ENCODE measurements around the gene OLFML2B. TPM values are rescaled to one million over a fixed set of nuclear protein-coding genes. Genes with fewer than 3 reads are reported as not detected.

Gene OLFML2B
- total RNA-seq, 1 donor from 2014 or later: 1.7 TPM

GRCh38 chr1:162036163-162036562 is 12.5 kb upstream of the OLFML2B start:
- H3K4me3 ChIP-seq (ENCODE audit: low read depth, low read length): no peak overlapping the region
- no peak for DNase-seq (ENCODE audit: low read depth)
- TF ChIP-seq, protein P1, sequence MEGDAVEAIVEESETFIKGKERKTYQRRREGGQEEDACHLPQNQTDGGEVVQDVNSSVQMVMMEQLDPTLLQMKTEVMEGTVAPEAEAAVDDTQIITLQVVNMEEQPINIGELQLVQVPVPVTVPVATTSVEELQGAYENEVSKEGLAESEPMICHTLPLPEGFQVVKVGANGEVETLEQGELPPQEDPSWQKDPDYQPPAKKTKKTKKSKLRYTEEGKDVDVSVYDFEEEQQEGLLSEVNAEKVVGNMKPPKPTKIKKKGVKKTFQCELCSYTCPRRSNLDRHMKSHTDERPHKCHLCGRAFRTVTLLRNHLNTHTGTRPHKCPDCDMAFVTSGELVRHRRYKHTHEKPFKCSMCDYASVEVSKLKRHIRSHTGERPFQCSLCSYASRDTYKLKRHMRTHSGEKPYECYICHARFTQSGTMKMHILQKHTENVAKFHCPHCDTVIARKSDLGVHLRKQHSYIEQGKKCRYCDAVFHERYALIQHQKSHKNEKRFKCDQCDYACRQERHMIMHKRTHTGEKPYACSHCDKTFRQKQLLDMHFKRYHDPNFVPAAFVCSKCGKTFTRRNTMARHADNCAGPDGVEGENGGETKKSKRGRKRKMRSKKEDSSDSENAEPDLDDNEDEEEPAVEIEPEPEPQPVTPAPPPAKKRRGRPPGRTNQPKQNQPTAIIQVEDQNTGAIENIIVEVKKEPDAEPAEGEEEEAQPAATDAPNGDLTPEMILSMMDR (conservative IDR thresholded peaks at IDR 0.05; ENCODE audit: low read depth, low read length): no peak

DNA sequence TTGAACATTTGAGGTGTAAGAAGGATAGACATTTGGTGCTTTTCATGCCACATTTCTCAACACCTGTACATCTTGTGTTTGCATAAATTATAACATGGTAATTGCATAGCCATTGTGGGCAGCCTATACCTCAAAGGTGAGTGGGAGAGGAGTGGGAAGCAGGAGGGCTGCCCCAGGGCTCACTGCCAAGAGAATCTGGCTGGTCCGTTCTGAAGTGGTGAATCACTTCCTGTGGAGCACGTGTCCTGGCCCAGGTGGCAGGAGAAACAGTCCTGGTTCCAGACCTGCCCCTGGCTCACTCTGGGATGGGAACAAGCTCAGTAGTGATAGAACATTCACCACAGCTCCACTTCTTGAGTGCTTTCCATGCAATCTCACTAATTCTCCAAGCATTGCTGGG is 11.6 kb upstream of the OLFML2B start:
- H3K4me3 ChIP-seq (ENCODE audit: low read depth, low read length): no peak overlapping the region
- no peak for DNase-seq (ENCODE audit: low read depth)
- TF ChIP-seq, protein P1 (conservative IDR thresholded peaks at IDR 0.05; ENCODE audit: low read depth, low read length): no peak

GRCh38 chr1:162033428-162033827 is 9.8 kb upstream of the OLFML2B start:
- no peak overlapping the region for H3K4me3 ChIP-seq (ENCODE audit: low read depth, low read length)
- TF ChIP-seq, protein P1 (conservative IDR thresholded peaks at IDR 0.05; ENCODE audit: low read depth, low read length): no peak
- no peak for DNase-seq (ENCODE audit: low read depth)

DNA sequence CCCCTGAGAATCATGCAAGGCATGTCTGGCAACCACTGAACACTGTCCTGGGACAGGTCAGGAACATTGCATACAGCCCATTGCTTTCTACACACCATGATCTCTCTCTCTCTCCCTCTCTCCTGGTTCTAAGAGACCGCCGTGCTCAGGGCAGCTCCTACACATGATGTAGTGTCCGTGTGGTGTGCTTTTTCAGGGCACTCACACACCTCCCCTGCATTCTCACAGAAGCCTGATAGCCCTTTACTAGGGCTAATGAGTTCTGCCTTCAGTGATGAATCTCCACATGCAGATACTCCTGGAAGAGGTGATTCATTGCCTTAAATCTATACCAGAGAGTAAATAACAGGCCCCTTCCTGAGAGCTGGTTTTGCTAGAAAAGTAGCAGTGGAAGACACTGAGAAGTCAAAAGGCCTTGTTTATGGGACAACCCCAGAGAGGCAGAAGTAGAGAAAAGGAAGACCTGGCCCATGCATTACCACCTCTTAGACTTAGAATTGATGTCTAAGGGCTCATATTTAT is 7.2 kb upstream of the OLFML2B start:
- no peak for DNase-seq (ENCODE audit: low read depth)
- H3K4me3 ChIP-seq (ENCODE audit: low read depth, low read length): no peak overlapping the region
- TF ChIP-seq, protein P1 (conservative IDR thresholded peaks at IDR 0.05; ENCODE audit: low read depth, low read length): no peak

GRCh38 chr1:162029157-162029556 is 5.5 kb upstream of the OLFML2B start:
- TF ChIP-seq, protein P1 (conservative IDR thresholded peaks at IDR 0.05; ENCODE audit: low read depth, low read length): no peak
- DNase-seq (ENCODE audit: low read depth): no peak
- no peak overlapping the region for H3K4me3 ChIP-seq (ENCODE audit: low read depth, low read length)

GRCh38 chr1:162028726-162029125 is 5.1 kb upstream of the OLFML2B start:
- no peak overlapping the region for H3K4me3 ChIP-seq (ENCODE audit: low read depth, low read length)
- TF ChIP-seq, protein P1 (conservative IDR thresholded peaks at IDR 0.05; ENCODE audit: low read depth, low read length): no peak
- no peak for DNase-seq (ENCODE audit: low read depth)

GRCh38 chr1:162026881-162027280 is 3.2 kb upstream of the OLFML2B start:
- no peak overlapping the region for H3K4me3 ChIP-seq (ENCODE audit: low read depth, low read length)
- DNase-seq (ENCODE audit: low read depth): no peak
- TF ChIP-seq, protein P1 (conservative IDR thresholded peaks at IDR 0.05; ENCODE audit: low read depth, low read length): no peak
